ENCODE results near the gene RNH1.

RNH1 gene

GRCh38 chr11:503179-503981, 3.7 kb downstream of the RNH1 start:
- peak; percentile 18 for DNase-seq (ENCODE audit: low read depth, low spot score)
- peak overlapping the region; percentile 44 for H3K4me3 ChIP-seq (ENCODE audit: low read depth, low read length)
- no peak for TF ChIP-seq CTCF (IDR thresholded peaks at IDR 0.05; ENCODE audit: low read depth, low read length)
- in situ Hi-C loops (cut with HindIII; ENCODE audit: low sequenced_read_pairs), result no loop called here

- no peak for TF ChIP-seq CTCF (IDR thresholded peaks at IDR 0.05; ENCODE audit: low read depth, low read length)
- no peak overlapping the region for H3K4me3 ChIP-seq (ENCODE audit: low read depth, low read length)
- in situ Hi-C loops (cut with HindIII; ENCODE audit: low sequenced_read_pairs), result no loop called here
- no peak for DNase-seq (ENCODE audit: low read depth, low spot score)
Observed at GRCh38 chr11:502288-503178, 4.5 kb downstream of the RNH1 start.

- in situ Hi-C loops (cut with HindIII; ENCODE audit: low sequenced_read_pairs), result no loop called here
- no peak overlapping the region for H3K4me3 ChIP-seq (ENCODE audit: low read depth, low read length)
- TF ChIP-seq CTCF (IDR thresholded peaks at IDR 0.05; ENCODE audit: low read depth, low read length), result no peak
- no peak for DNase-seq (ENCODE audit: low read depth, low spot score)
Observed at GRCh38 chr11:501683-502287, 5.3 kb downstream of the RNH1 start.

- no peak for TF ChIP-seq CTCF (IDR thresholded peaks at IDR 0.05; ENCODE audit: low read depth, low read length)
- no peak overlapping the region for H3K4me3 ChIP-seq (ENCODE audit: low read depth, low read length)
- no peak for DNase-seq (ENCODE audit: low read depth, low spot score)
- in situ Hi-C loops (cut with HindIII; ENCODE audit: low sequenced_read_pairs), result no loop called here
Observed at GRCh38 chr11:501001-501682, 5.9 kb downstream of the RNH1 start.

- no peak for TF ChIP-seq CTCF (IDR thresholded peaks at IDR 0.05; ENCODE audit: low read depth, low read length)
- DNase-seq (ENCODE audit: low read depth, low spot score), result no peak
- in situ Hi-C loops (cut with HindIII; ENCODE audit: low sequenced_read_pairs), result no loop called here
- H3K4me3 ChIP-seq (ENCODE audit: low read depth, low read length), result no peak overlapping the region
Observed at GRCh38 chr11:499201-500076, 7.6 kb downstream of the RNH1 start.

All from astrocyte of the spinal cord (primary cell).